CD4-positive, alpha-beta T cell (primary cell): ENCODE data around the gene THSD7A. TPM values are rescaled to one million over a fixed set of nuclear protein-coding genes. Genes with fewer than 3 reads are reported as not detected.

Source experiments
- ATAC-seq: fragments of 200-7000 bp; cut with Tn5 transposase; one replicate; pipeline ENCODE4 v1.10.0; 2022; ENCODE audit warnings: mild to moderate bottlenecking; ENCODE audit not compliant: poor library complexity
- CTCF ChIA-PET: fragments of 350-600 bp; sonication (Branson Sonifier 250); formaldehyde crosslinking; loops from one replicate; lab custom pipeline; 2021; ENCODE audit warnings: antibody characterized with exemption, inconsistent platforms; lab: Charles Lee
- POLR2A ChIA-PET: fragments of 350-600 bp; sonication (Branson Sonifier 250); formaldehyde crosslinking; loops from one replicate; lab custom pipeline; 2021; ENCODE audit warnings: antibody characterized with exemption, inconsistent platforms; lab: Charles Lee
- DNase-seq, 14 experiments: peaks; one replicate each; pipeline ENCODE4 v3.0.0-alpha.2; 2013 to 2020; ENCODE audit warnings: mixed read lengths in 2 of 14
- H3K27ac ChIP-seq, 2 donors: one replicate each; pipeline versions ENCODE4 v1.5.1 to v1.7.0; 2013; ENCODE audit warnings: low read length in 2 of 2, low read depth in 1 of 2, mild to moderate bottlenecking in 1 of 2
- H3K27me3 ChIP-seq, 2 experiments: 1 replicate in 1 of 2; 2 replicates in 1 of 2; pipeline versions ENCODE4 v1.6.1 to v1.7.0; 2013; ENCODE audit warnings: low read length in 2 of 2, control low read depth in 1 of 2, mild to moderate bottlenecking in 1 of 2, moderate library complexity in 1 of 2; ENCODE audit not compliant: insufficient read depth in 2 of 2, control insufficient read depth in 1 of 2
- H3K36me3 ChIP-seq: one replicate; pipeline ENCODE4 v1.6.1; 2013; ENCODE audit warnings: low read length, control low read depth; ENCODE audit not compliant: insufficient read depth
- H3K4me1 ChIP-seq: one replicate; pipeline ENCODE4 v1.6.1; 2013; ENCODE audit warnings: low read length, control low read depth; ENCODE audit not compliant: insufficient read depth
- H3K4me3 ChIP-seq: one replicate; pipeline ENCODE4 v1.5.1; 2013; ENCODE audit warnings: mild to moderate bottlenecking, low read length, moderate library complexity
- H3K9me3 ChIP-seq, 2 experiments: 1 replicate in 1 of 2; 2 replicates in 1 of 2; pipeline versions ENCODE4 v1.6.1 to v1.7.0; 2013; ENCODE audit warnings: low read length in 2 of 2, mild to moderate bottlenecking in 2 of 2, control low read depth in 1 of 2, moderate library complexity in 1 of 2; ENCODE audit not compliant: control insufficient read depth in 1 of 2, insufficient read depth in 1 of 2
- H3K27ac Mint-ChIP-seq: one replicate; pipeline ENCODE4 v1.8.0; 2020; ENCODE audit warnings: mixed read lengths
- H3K27me3 Mint-ChIP-seq: one replicate; pipeline ENCODE4 v1.8.0; 2021; ENCODE audit warnings: mixed read lengths
- H3K36me3 Mint-ChIP-seq: one replicate; pipeline ENCODE4 v1.8.0; 2021; ENCODE audit warnings: low read depth, mixed read lengths
- H3K4me1 Mint-ChIP-seq: one replicate; pipeline ENCODE4 v1.8.0; 2021; ENCODE audit warnings: low read depth, mixed read lengths
- H3K4me3 Mint-ChIP-seq: one replicate; pipeline ENCODE4 v1.8.0; 2020; ENCODE audit warnings: mild to moderate bottlenecking, mixed read lengths
- H3K9me3 Mint-ChIP-seq: one replicate; pipeline ENCODE4 v1.8.0; 2020; ENCODE audit warnings: mixed read lengths
- intact Hi-C, 2 experiments: fragments of 100-400 bp; cut with DNase I in 1 of 2; cut with micrococcal nuclease in 1 of 2; formaldehyde crosslinking; loops; one replicate each; pipeline versions ENCODE4 v1.15.1 to v1.9.0; 2023 to 2025; cut with DNase I, micrococcal nuclease
- total RNA-seq, 174 experiments: library from RNA in 2 of 174; stranded (reverse) in 2 of 174; gene quantifications; one replicate each; pipeline ENCODE4 v1.2.3 and lab custom pipeline; 2021 to 2026
- TF ChIP-seq, protein P1 (sequence below): fragments of 200-600 bp; IDR thresholded peaks from one replicate; pipeline ENCODE4 v1.8.0; 2022; ENCODE audit warnings: antibody characterized with exemption, mild to moderate bottlenecking

THSD7A gene
- total RNA-seq, 2 experiments from 2014 or later, result not detected

- TF ChIP-seq, protein P1, sequence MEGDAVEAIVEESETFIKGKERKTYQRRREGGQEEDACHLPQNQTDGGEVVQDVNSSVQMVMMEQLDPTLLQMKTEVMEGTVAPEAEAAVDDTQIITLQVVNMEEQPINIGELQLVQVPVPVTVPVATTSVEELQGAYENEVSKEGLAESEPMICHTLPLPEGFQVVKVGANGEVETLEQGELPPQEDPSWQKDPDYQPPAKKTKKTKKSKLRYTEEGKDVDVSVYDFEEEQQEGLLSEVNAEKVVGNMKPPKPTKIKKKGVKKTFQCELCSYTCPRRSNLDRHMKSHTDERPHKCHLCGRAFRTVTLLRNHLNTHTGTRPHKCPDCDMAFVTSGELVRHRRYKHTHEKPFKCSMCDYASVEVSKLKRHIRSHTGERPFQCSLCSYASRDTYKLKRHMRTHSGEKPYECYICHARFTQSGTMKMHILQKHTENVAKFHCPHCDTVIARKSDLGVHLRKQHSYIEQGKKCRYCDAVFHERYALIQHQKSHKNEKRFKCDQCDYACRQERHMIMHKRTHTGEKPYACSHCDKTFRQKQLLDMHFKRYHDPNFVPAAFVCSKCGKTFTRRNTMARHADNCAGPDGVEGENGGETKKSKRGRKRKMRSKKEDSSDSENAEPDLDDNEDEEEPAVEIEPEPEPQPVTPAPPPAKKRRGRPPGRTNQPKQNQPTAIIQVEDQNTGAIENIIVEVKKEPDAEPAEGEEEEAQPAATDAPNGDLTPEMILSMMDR, result no peak
- no peak overlapping the region for H3K4me3 Mint-ChIP-seq
- Histone ChIP-seq H3K9me3 (no peaks in the 10 kb centered on the region), H3K27me3 (no peaks in the 10 kb centered on the region), H3K36me3 (no peaks in the 10 kb centered on the region), H3K27ac (no peak overlapping the region), H3K4me3 (no peak overlapping the region), H3K4me1 (no peaks in the 10 kb centered on the region)
- H3K4me1 Mint-ChIP-seq, result no peaks in the 10 kb centered on the region
- DNase-seq (no peak), ATAC-seq (no peak)
- CTCF ChIA-PET, result no interaction called here
- POLR2A ChIA-PET, result no interaction called here
- H3K27me3 Mint-ChIP-seq, result no peaks in the 10 kb centered on the region
- intact Hi-C loops, result no loop called here
- no peak overlapping the region for H3K27ac Mint-ChIP-seq
- no peaks in the 10 kb centered on the region for H3K36me3 Mint-ChIP-seq
- H3K9me3 Mint-ChIP-seq, result no peaks in the 10 kb centered on the region
Measured at GRCh38 chr7:11703829-11704228, 128.2 kb downstream of the THSD7A start.

DNA sequence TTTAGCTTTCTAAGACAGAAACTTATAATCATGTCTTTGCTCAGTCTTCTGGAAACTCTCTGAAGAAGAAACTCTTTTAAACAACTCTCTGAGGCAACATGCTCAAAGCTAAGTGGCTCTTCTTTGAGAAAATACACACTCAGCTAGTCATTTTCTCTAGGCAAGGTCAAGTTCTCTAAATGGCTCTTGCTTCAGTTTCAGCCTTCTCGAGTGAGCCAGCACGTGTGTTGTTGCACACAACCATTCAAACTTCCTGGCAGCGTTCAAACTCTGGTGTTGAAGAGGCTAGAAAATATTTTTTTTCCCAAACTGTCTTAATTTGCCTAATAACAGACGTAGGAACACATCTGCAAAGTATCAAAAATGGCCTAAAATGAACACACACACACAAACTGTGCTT lies 129.1 kb downstream of the THSD7A start:
- H3K9me3 Mint-ChIP-seq, result no peaks in the 10 kb centered on the region
- Histone ChIP-seq H3K4me1 (no peaks in the 10 kb centered on the region), H3K36me3 (no peaks in the 10 kb centered on the region), H3K27ac (no peak overlapping the region), H3K4me3 (no peak overlapping the region), H3K9me3 (no peaks in the 10 kb centered on the region), H3K27me3 (no peaks in the 10 kb centered on the region)
- H3K36me3 Mint-ChIP-seq, result no peaks in the 10 kb centered on the region
- no peaks in the 10 kb centered on the region for H3K27me3 Mint-ChIP-seq
- CTCF ChIA-PET, result no interaction called here
- H3K4me3 Mint-ChIP-seq, result no peak overlapping the region
- H3K27ac Mint-ChIP-seq, result no peak overlapping the region
- TF ChIP-seq, protein P1, result no peak
- no peaks in the 10 kb centered on the region for H3K4me1 Mint-ChIP-seq
- POLR2A ChIA-PET, result no interaction called here
- intact Hi-C loops, result no loop called here
- DNase-seq (no peak), ATAC-seq (no peak)

DNA sequence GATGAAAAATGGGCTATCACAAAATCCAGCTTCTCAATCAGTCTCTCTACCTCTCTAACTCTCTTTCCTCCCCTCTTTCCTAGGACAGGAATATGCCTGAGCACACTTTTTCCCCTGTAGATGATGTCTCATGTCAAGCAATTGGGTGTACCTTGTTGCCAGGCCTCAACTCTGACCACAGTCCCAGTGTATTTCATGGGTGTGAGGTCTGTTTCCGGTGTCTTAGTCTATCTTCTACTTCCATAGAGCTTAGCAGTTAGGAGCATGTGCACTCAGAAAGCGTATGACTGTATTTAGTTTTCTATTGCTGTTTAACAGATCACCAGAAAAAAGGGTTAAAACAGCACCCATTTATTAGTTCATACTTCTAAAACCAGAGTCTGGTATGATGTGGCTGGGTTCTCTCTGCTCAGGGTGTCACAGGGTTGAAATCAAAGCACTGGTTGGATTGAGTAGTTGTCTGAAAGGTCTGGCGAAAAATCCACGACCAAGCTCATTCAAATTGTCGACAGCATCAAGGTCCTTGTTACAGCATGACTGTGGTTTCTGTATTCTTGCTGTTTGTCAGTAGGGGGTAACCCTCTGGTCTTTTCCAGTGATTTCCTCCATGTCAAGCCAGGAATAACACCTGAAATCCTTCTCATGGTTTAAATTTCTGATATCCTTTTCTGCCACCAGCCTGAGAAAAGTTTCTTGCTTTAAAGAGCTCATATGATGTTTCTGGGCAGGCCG lies 130.0 kb downstream of the THSD7A start:
- Histone ChIP-seq H3K4me1 (no peaks in the 10 kb centered on the region), H3K27me3 (no peaks in the 10 kb centered on the region), H3K4me3 (no peak overlapping the region), H3K36me3 (no peaks in the 10 kb centered on the region), H3K27ac (no peak overlapping the region), H3K9me3 (no peaks in the 10 kb centered on the region)
- DNase-seq (no peak), ATAC-seq (no peak)
- POLR2A ChIA-PET, result no interaction called here
- TF ChIP-seq, protein P1, result no peak
- Mint-ChIP-seq H3K4me3 (no peak overlapping the region), H3K27me3 (no peaks in the 10 kb centered on the region), H3K9me3 (no peaks in the 10 kb centered on the region), H3K36me3 (no peaks in the 10 kb centered on the region), H3K27ac (no peak overlapping the region), H3K4me1 (no peaks in the 10 kb centered on the region)
- CTCF ChIA-PET, result no interaction called here
- intact Hi-C loops, result no loop called here
